Stimulated activated CD8-positive, alpha-beta memory T cell treated with anti-CD3 and anti-CD28 coated beads, Interleukin-12 subunit alpha, Interleukin-12 subunit beta, amount 100 ng/mL, for 4 hours (primary cell): ENCODE data around the gene SLC7A14.

ENCODE experiments used
- DNase-seq: peaks from one replicate; pipeline ENCODE4 v3.0.0-alpha.2; 2020; ENCODE audit warnings: low read depth

Gene SLC7A14

DNA sequence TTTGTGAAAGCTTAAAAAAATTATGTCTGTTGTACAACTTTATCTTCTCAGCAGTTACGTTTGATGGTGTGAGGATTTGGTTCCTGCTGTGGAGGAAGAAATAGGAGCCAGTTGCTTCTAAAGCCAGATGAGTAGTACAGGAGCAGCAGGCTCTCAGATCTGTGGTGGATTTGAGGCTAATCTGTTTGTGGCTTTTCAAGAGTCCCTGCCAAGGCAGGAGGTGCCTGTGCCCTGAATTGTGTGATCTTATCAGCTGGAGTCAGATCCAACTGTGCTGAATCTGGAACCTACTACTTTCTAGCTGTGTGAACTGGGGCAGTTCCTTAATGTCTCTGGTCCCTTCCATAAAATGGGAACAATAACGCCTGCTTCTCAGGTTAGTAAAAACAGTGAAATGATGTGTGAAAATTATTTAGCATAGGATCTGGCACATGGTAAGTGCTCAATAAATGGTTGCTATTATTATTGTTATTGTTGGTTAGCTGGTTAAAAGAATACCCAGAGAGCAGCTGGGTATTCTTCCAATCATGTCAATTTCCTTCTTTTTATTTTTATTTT is 159.6 kb downstream of the SLC7A14 start:
- DNase-seq: no peak

DNA sequence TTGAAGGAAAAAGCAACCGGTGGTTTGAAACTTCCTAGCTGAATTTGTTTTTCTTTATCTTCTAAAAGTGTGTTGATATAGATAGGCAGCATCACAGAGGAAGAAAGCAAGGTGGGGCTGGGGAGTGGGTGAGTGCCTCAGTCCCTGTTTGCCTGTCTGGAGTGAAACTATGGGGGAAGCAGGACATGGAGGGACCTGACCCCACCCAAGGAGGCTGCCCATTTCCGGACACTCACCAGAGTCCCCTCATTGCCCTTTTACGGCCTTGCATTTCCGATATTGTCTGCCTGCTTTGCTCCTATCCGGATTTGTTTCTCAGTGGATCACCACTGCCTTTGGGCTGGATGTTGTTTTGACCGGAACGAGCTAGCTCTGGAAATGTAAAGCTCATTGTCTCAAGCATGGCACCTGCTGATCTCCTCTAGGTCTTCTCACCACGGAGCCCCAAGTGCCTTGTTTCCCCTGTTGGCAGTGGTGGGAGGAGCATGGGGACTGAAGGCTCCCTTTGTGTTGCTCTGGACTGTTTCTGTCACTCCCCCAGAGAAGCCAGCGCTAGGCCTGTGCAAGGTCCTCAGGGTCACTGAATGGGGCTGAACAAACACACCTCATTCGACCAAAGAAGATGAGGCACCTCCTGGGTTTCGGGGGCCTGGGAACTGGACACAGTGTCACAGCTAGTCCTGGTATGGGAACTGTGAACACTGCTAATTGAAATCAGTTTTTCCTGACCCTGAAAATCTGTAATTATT is 160.2 kb downstream of the SLC7A14 start:
- no peak for DNase-seq

DNA sequence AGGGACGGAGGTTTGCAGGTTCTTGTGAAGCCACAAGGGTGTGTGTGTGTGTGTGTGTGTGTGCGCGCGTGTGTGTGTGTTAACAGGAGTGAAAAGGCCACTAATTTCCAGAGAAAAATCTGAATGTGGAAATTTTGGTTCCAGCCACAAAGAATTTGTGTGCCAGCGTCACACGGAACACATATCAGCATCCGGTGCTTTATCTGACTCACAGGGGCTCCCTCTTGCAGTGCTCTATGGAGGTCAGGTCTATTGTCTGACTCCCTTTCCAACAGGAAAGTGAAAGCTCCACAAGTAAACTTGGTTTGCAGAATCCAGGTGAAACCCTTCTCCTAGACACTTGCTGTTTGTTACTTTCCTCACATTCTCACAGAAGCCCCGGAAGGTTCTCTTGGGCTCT is 161.0 kb downstream of the SLC7A14 start:
- DNase-seq: no peak

DNA sequence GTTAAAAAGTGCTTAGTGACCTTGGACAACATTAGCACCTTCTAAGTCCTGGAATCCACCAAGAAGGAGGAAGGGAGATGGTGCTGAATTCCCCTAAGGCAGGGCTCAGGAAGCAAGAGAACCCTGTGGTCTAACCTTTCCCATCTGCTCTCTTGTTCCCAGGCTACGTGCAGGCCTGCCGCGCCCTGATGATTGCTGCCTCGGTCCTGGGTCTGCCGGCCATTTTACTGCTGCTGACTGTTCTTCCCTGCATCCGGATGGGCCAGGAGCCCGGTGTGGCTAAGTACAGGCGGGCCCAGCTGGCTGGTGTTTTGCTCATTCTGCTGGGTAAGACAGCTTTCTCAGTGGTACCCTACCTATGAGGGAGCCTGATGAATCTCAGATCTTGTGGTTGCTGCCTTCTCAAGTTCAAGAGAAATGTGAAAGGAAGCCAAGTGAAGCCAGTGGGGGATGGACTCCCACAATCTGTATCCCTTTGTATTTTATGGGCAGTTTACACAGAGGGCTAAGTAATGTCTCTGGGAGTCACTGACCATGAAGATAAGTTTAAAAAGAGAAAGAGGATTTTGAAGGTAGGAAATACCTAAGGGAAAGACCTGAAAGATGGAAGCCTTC is 162.8 kb downstream of the SLC7A14 start:
- DNase-seq: no peak

DNA sequence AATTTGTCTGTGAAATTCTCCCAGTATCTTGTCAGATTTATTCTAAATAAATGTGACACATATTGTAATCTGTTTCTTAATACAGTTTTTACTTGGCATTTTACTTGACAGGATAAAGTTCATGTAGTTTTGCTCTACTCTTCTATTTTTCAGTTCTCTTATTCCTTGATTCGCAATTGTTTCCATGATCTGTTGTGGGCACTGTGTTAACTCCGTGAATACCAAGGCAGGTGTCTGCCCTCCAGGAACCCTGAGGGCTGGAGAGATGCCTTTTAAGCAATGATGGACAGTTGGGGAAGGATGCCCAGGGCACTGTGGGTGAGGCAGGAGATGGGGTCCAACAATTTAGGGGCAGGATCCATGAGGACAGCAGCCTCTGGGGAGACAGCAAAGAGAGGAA is 164.1 kb downstream of the SLC7A14 start:
- no peak for DNase-seq

DNA sequence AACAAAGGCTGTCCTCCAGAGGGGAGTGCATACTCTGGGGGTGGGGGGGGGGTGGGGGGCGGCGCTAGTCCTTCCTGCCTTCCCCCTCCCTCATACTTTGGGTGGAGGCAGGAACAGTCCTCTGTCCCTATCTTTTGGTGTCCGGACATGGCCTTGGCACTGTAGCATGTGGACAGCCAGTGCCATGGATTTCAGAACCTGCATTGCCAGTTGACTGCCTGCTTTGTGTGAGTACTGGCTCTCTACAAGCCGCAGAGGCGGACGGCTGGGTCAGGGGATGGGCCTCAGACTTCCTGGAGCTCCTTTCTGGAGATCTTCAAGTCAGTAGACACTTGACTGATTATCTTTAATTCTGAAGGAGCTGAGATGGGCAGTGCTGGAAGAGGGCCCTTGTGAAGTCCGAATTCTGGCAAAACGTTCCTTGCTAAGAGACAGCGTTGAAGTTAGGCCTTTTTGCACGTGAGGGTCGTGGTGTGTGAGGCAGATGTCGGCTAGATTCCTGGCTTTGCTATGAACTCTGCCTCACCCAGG is 164.7 kb downstream of the SLC7A14 start:
- DNase-seq: no peak

DNA sequence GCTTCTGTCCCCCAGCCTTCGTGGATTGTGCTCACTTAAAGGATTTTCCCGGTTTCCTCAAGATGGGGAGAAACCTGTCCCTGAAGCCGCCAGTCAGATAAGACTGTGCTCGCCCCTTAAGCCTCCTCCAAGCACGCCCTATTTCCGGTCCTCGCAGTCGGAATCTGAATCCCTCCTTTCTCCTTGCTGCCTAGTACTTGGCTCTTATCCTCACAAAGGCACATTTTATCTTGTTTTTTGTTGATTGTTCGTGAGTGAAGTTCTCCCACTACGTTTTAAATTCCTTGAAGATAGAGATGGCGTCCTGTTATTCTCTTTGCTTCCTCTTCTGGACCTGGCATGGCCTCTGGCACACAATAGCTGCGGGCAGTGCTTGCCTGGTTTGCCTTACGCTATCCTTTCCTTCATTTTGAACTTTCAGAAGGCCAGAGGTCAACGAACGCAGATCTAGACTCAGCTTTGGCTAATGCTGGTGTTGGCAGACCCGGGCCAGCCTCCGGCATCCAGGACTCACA is 165.5 kb downstream of the SLC7A14 start:
- no peak for DNase-seq

DNA sequence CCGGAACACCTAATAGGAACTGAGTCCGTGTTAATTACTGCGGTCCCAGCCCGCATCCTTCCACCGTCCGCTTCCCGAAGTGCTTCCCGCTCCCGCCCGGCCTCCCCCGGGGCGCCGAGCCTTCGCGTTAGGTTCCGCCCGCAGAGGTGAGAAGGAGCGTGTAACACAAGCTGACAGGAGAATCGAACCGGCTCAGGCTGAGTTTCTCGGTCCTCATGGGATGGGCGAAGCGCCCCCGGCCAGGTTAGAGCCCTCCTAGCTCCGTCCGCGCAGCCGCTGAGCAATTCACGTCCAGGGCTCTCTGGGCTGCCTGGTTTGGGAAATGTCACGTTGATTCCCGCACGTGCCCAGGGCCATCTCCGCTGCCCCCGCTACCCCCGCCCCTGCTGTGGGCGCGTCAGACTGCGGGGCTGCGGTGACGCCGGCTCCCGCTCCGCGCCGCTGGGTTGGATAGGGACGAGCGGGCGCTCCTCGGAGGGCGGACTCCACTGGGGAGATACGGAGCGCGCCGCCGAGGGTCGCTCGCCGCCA is 166.3 kb downstream of the SLC7A14 start:
- no peak for DNase-seq

DNA sequence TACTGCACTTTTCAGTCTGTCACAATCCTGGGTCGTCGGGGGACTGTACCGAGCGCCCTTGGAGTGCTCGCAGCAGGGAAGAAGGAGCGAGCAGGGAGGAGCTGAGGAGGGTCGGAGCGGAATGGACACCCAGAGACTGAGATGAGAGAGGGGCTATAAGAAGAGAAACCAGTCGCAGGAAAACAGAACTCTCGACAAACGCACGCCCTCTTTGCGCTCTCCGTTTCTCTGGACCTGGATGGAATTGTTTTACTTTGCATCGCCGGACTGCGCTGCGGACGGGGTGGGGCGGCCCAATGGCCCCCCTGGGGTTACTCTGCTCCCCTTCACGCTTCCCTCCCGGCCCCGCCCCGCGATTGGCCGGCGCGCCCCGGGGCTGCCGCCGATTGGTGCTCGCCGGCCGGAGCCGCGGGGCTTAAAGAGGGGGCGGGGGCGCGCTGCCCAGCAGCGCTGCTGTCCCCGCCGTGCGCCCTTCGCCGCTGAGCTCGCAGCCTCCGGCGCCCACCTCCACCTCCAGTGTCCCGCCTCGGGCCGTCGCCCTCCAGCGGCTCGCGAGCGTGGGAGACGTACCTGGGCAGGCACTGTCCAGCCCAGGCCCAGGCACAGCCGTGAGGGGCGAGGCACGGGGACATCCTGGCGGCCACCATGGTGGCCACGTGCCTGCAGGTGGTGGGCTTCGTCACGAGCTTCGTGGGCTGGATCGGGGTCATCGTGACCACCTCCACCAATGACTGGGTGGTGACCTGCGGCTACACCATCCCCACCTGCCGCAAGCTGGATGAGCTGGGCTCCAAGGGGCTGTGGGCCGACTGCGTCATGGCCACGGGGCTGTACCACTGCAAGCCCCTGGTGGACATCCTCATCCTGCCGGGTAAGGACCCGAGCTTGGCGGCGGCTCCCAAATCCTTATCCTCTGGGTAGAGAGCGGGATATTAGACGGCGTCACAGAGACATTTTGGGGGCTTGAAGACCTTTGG is 167.2 kb downstream of the SLC7A14 start, which contains the start of gene CLDN11:
Gene CLDN11, plus strand, starts transcription at position 447 of the 977 bp plus-strand sequence. Its CDS starts 199 bp downstream, at position 646.
- DNase-seq: no peak

DNA sequence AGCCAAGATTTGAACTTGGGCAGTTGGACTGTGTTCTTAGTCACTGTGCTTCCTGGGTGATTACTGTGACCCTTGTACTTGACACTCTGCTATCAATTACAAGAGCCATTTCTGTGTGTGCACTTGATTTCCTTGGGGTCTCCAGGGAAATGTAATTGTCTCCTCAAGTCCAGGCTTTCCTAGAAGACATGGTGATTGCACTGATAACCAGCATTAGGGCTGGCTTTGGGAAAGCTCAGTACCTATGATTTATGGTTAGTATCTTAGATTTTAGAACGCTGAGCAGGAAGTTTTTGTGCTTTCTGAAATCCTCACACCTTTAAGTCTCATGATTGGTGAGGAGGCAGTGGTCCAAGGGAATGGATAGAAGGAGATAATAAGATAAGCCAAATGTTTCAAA is 168.8 kb downstream of the SLC7A14 start:
- no peak for DNase-seq

DNA sequence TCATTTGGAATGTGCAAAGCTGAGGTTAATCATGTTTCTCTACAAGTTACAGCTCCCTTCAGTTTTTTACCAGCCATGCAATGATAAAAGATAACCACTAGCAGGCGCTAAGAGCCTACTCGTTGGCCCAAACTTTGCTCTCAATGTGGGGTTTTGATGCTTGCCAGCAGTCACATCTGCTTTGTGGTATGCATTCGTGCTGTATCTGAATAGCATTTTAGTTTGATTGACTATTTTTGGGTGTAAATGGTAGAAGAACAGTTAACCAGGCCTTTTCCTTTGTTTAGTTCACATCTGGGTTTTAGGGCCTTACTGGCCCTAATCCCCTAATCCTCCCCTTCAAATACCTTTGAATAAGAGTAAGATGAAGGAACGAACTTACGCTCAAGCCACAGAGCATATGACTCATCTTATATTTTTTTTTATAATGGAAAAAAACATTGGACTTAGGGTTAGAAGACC is 171.6 kb downstream of the SLC7A14 start:
- DNase-seq: no peak

DNA sequence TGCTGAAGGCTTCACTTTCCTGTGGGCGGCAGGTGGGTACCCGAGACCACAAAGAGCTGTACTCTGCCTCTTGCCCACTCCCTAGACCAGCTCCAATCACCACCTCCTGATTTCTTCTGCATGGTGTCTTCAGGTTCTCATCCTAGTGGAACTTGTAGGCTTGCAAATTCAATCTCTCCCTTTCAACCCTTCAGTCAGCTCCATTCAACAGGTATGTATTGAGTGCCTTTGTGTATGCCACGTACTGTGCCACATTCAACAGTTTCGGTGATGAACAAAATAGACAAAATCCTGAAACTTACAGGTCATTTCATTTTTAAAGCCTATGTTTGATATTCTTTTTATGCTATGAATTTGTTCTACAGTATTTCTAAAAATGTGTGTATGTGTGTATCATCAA is 172.6 kb downstream of the SLC7A14 start:
- no peak for DNase-seq

DNA sequence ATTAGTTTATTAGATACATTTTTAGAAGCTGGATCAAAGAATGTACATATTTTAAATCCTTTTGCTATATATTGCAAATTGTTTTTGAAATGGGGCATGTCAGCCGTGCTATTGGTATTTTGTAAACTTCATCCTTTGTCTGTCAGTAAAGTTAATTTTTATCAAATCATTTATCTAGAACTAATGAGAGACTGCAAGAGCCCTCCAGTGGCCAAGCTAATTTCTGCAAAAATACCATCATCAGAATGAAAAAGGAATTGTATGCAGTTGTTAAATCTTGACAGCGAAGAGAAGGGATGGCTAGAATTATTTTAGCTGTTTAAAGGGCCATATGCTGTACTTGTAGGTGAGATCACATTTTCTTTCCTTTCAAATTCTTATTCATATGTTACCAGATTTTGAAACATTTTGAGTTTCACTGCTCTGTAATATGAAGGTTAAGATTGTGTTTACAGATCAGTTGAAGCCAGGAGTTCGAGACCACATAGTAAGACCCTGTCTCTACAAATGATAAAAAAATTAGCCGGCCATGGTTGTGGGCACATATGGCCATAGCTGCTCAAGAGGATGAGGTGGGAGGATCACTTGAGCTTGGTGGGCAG is 175.3 kb downstream of the SLC7A14 start:
- DNase-seq: no peak
